Occipital lobe (tissue), 3 donors: ENCODE data around the gene CSNK1G1. TPM values are rescaled to one million over a fixed set of nuclear protein-coding genes. Genes with fewer than 3 reads are reported as not detected.
"Not testable (repeated sequence)": the region's sequence is repeated elsewhere in the genome, so short reads cannot be mapped to it uniquely, and the experiment has no call there.

Experiments used
- DNase-seq: peaks from one replicate; lab custom pipeline; 2025; lab: John Stamatoyannopoulos, UW
- small RNA-seq: library from RNA; depleted of rRNA; stranded (forward); fragments of <200 nt; gene quantifications from one replicate; pipeline ENCODE3, GENCODE V24; 2014
- total RNA-seq: library from RNA; depleted of rRNA; stranded (reverse); fragments of >200 nt; gene quantifications from one replicate; pipeline ENCODE4 v1.2.3, GENCODE V29; 2014

CSNK1G1 gene
- total RNA-seq, 1 donor from 2014 or later = 68.3 TPM

DNA sequence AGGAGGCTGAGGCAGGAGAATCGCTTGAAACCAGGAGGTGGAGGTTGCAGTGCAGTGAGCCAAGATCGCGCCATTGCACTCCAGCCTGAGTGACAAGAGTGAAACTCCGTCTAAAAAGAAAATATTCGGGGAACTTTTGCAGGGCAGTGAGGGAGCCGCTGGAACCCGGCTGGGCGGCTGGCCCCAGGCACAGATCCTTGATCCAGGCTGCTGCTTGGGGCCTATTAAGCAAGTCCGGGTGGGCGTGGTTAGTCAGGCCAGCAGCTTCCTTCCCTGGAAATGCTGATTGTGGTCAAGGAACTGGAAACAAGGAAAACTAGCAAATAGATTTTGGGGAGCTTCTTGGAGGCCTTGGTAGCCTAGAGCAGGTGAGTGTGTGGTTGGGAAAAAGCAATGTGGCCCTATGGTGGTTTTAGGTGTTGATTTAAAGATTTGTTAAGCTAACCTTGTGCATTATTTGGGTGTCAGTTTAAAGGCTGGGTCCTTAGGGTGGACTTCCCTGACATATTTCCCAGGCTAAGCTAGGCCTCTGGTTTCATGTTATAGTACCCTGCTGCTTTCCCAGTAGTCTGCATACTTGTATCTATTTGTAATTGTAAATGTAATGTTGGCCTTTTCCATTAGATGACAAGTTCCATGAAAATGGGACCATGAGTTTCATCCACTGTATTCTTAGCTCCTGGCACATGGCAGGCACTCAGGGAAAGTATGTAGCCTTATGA, 222.2 kb downstream of the CSNK1G1 start:
- no peak for DNase-seq

DNA sequence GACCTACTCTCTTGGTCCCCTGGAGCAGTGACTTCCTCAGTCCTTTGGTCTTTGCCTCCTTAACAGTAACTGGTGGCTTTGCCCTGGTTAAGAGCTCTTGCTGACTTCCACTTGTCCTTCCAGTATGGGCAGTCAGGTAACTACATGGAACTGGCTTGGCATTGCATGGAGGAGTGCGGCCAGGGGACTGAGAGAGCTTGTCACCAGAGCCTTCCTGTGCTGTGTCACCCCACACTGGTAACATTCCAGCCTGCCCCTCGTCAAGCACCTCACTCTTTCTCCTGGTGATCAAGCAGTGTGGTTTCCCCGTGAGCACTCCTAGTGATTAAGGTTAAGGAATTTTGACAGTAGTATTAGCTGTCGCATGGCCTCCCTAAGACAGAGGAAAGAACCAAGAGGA, 223.8 kb downstream of the CSNK1G1 start:
- no peak for DNase-seq

- DNase-seq = no peak
Measured at GRCh38 chr15:64131547-64131946, 224.4 kb downstream of the CSNK1G1 start.

- no peak for DNase-seq
Measured at GRCh38 chr15:64130159-64130558, 225.8 kb downstream of the CSNK1G1 start.

- no peak for DNase-seq
Measured at GRCh38 chr15:64127521-64128270, 228.3 kb downstream of the CSNK1G1 start.

GRCh38 chr15:64125978-64126377, 230.0 kb downstream of the CSNK1G1 start:
- DNase-seq = no peak

DNA sequence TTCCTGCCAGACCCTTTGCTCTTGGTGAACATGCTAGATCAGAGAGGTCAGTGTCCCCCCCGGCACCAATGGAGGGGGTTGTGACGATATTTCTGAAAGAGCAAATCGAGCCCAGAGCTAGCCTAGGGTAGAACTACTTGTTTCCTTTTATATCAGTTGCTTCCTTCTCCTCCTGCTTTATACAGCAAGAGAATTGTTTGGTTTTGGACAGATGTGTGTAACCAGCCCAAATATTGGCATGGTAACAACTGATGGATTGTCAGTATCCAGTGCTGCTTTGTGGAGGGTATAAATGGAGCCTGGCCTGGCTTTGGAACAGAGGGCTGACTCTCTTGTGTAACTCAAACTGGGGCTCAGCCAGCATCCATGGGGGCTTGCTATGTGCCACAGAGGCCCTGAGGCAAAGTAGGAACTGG, 233.0 kb downstream of the CSNK1G1 start:
- peak; percentile 70 for DNase-seq

DNA sequence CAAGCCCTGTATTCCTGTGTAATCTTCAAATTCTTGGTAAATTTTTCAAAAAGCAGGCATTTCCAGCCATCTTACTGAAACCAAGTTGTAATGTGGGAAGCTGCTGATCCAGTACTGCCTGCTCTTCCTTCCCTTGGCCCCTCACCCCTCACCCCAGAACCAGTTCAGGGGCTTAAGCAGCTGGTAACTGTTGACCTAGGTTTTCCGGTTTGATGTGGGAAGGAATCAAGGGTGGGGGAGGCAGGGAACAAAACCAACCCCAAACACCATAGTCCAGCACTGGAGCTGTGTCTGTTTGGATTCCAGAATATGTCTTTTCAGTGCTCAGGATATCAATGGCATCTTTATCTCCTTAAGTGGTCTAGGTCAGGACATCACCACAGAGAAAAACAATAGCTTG, 233.5 kb downstream of the CSNK1G1 start:
- no peak for DNase-seq

DNA sequence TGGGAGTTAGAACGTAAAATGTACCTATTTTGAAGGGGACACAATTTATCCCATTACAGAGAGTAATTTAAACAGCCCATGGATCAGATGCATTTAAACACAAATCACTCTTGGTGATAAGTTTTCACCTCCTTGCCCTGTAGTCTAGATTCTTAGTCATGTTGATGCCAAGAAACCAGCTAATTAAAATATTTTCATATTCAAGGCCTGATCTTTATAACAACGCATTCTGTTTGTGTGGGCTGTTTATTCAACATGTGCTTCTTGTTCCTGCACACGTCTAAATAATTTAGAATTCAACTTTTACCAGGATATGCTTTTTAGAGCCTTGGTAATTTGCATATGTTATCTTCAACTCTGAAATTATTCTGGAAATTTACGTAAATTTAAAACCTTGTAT, 234.4 kb downstream of the CSNK1G1 start:
- DNase-seq = no peak

- DNase-seq = not testable (repeated sequence)
Measured at GRCh38 chr15:64120322-64120721, 235.7 kb downstream of the CSNK1G1 start.

GRCh38 chr15:64117759-64118487, 238.1 kb downstream of the CSNK1G1 start:
- no peak for DNase-seq

Small RNAs within 50 kb of the gene (small RNA-seq; reads per million reads assigned to genes)
- not detected for gene RF00554

Other genes with a start within 250 kb of the CSNK1G1 start
- 14.5 TPM for gene SNX22, start 204.4 kb downstream of the CSNK1G1 start, total RNA-seq
- gene PPIB, start 193.2 kb downstream of the CSNK1G1 start, total RNA-seq = 142 TPM
- gene PCLAF, start 25.3 kb upstream of the CSNK1G1 start, total RNA-seq = 5.0 TPM
- gene TRIP4, start 31.7 kb upstream of the CSNK1G1 start, total RNA-seq = 14.0 TPM
- 29.8 TPM for gene ZNF609, start 104.4 kb upstream of the CSNK1G1 start, total RNA-seq